SK-N-SH (cell line): Measurements from ENCODE around the gene BTNL2. TPM values are rescaled to one million over a fixed set of nuclear protein-coding genes. Genes with fewer than 3 reads are reported as not detected.

ENCODE experiments used
- CTCF ChIA-PET: fragments of 300-600, 350-600 bp; formaldehyde crosslinking; extraction: SDS; loops from one replicate; lab custom pipeline; 2021; lab: Yijun Ruan, JAX
- POLR2A ChIA-PET: fragments of 350-600 bp; sonication (Branson Sonifier 250); formaldehyde crosslinking; extraction: SDS; loops from one replicate; lab custom pipeline; 2020; ENCODE audit warnings: antibody characterized with exemption, inconsistent platforms; lab: Yijun Ruan, JAX
- DNase-seq: peaks from one replicate; pipeline ENCODE4 v3.0.0; 2012
- H2AFZ ChIP-seq: fragments of 200-600 bp; sonication (generic); 2 replicates; pipeline ENCODE4 v1.8.1; 2016; ENCODE audit warnings: antibody characterized with exemption, mild to moderate bottlenecking, low read depth
- H3F3A ChIP-seq: fragments of 200-600 bp; sonication (generic); replicated peaks from 2 replicates; pipeline ENCODE3; 2016; ENCODE audit warnings: antibody characterized with exemption, mild to moderate bottlenecking; ENCODE audit not compliant: insufficient read depth
- H3K27ac ChIP-seq, 2 experiments: fragments of 200-500 bp in 1 of 2; fragments of 200-600 bp in 1 of 2; sonication (Bioruptor generic) in 1 of 2; sonication (generic), shearing (Covaris generic) in 1 of 2; 2 replicates each; pipeline versions ENCODE4 v1.5.1 to v1.6.1; 2014 to 2016; ENCODE audit warnings: low read depth in 2 of 2, inconsistent platforms in 1 of 2, low read length in 1 of 2, mild to moderate bottlenecking in 1 of 2, mixed read lengths in 1 of 2
- H3K27me3 ChIP-seq: fragments of 200-600 bp; sonication (generic), shearing (Covaris generic); 2 replicates; pipeline ENCODE4 v1.6.1; 2016; ENCODE audit warnings: mixed run types; ENCODE audit not compliant: insufficient read depth
- H3K36me3 ChIP-seq, 2 experiments: fragments of 200-500 bp in 1 of 2; fragments of 200-600 bp in 1 of 2; sonication (Bioruptor generic) in 1 of 2; sonication (generic) in 1 of 2; replicated peaks in 1 of 2; 2 replicates each; pipeline versions ENCODE3 to v1.5.1; 2014 to 2016; ENCODE audit warnings: low read length in 1 of 2, mild to moderate bottlenecking in 1 of 2; ENCODE audit not compliant: insufficient read depth in 2 of 2, control insufficient read depth in 1 of 2
- H3K4me1 ChIP-seq, 2 experiments: fragments of 200-500 bp in 1 of 2; fragments of 200-600 bp in 1 of 2; sonication (Bioruptor generic) in 1 of 2; sonication (generic), shearing (Covaris generic) in 1 of 2; 2 replicates each; pipeline versions ENCODE4 v1.5.1 to v1.6.1; 2014 to 2016; ENCODE audit warnings: low read depth in 1 of 2, low read length in 1 of 2, mixed run types in 1 of 2; ENCODE audit not compliant: insufficient read depth in 2 of 2, control insufficient read depth in 1 of 2
- H3K4me2 ChIP-seq: fragments of 200-600 bp; sonication (generic), shearing (Covaris generic); 2 replicates; pipeline ENCODE4 v1.6.1; 2017; ENCODE audit warnings: mixed run types
- H3K4me3 ChIP-seq, 2 experiments: fragments of 200-500 bp in 1 of 2; fragments of 200-600 bp in 1 of 2; sonication (Bioruptor generic) in 1 of 2; sonication (generic), shearing (Covaris generic) in 1 of 2; 2 replicates each; pipeline versions ENCODE4 v1.5.1 to v1.8.1; 2014 to 2016; ENCODE audit warnings: low read depth in 2 of 2, inconsistent platforms in 1 of 2, low read length in 1 of 2, mild to moderate bottlenecking in 1 of 2, mixed read lengths in 1 of 2, moderate library complexity in 1 of 2
- H3K79me2 ChIP-seq: fragments of 200-600 bp; sonication (generic); 2 replicates; pipeline ENCODE4 v1.8.1; 2017; ENCODE audit warnings: mild to moderate bottlenecking; ENCODE audit not compliant: insufficient read depth
- H3K9ac ChIP-seq: fragments of 200-600 bp; sonication (generic); 2 replicates; pipeline ENCODE4 v1.6.1; 2017; ENCODE audit warnings: mixed run types
- H3K9me2 ChIP-seq: fragments of 200-600 bp; sonication (generic); 2 replicates; pipeline ENCODE4 v1.6.1; 2017; ENCODE audit warnings: mixed run types
- H3K9me3 ChIP-seq: fragments of 200-600 bp; sonication (generic); 2 replicates; pipeline ENCODE4 v1.6.1; 2017; ENCODE audit warnings: mixed run types, mild to moderate bottlenecking, moderate library complexity
- H4K20me1 ChIP-seq: fragments of 200-600 bp; sonication (generic); 2 replicates; pipeline ENCODE4 v1.6.1; 2017; ENCODE audit warnings: mild to moderate bottlenecking, mixed run types; ENCODE audit not compliant: insufficient read depth
- FOXJ3 ChIP-seq: sonication (generic); formaldehyde crosslinking; IDR thresholded peaks from 2 replicates; pipeline ENCODE4 v1.5.1; 2020; ENCODE audit warnings: mild to moderate bottlenecking, missing genetic modification reagents
- FOXM1 ChIP-seq: IDR thresholded peaks from 2 replicates; pipeline ENCODE4 v1.4.0; 2012; ENCODE audit warnings: low read depth, mild to moderate bottlenecking
- GABPA ChIP-seq: IDR thresholded peaks from 2 replicates; pipeline ENCODE4 v1.4.0; 2012; ENCODE audit warnings: low read depth, mild to moderate bottlenecking
- IRF3 ChIP-seq: fragments of 150-350 bp; IDR thresholded peaks from 2 replicates; pipeline ENCODE4 v1.6.1; 2016; ENCODE audit warnings: mild to moderate bottlenecking, low read depth, low read length
- MAX ChIP-seq: IDR thresholded peaks from 2 replicates; pipeline ENCODE4 v1.4.0; 2012; ENCODE audit warnings: low read depth
- MEF2A ChIP-seq: IDR thresholded peaks from 2 replicates; pipeline ENCODE4 v1.4.0; 2012; ENCODE audit warnings: low read depth, borderline replicate concordance
- MXI1 ChIP-seq: IDR thresholded peaks from 2 replicates; pipeline ENCODE4 v1.6.1; 2012; ENCODE audit warnings: mild to moderate bottlenecking, low read depth, low read length, improper control_type of control experiment
- POLR2AphosphoS5 ChIP-seq: IDR thresholded peaks from 2 replicates; pipeline ENCODE4 v1.6.1; 2012; ENCODE audit warnings: low read depth, low read length
- RAD21 ChIP-seq: IDR thresholded peaks from 2 replicates; pipeline ENCODE4 v1.6.1; 2012; ENCODE audit warnings: mild to moderate bottlenecking, low read length
- RXRA ChIP-seq: IDR thresholded peaks from 2 replicates; pipeline ENCODE4 v1.4.0; 2012; ENCODE audit warnings: low read depth, mild to moderate bottlenecking, borderline replicate concordance
- SIN3A ChIP-seq: IDR thresholded peaks from 2 replicates; pipeline ENCODE4 v1.6.1; 2012; ENCODE audit warnings: low read depth, mild to moderate bottlenecking, low read length, moderate library complexity, borderline replicate concordance
- SMC3 ChIP-seq: IDR thresholded peaks from 2 replicates; pipeline ENCODE4 v1.6.1; 2012; ENCODE audit warnings: low read depth, low read length, improper control_type of control experiment
- TAF1 ChIP-seq: IDR thresholded peaks from 2 replicates; pipeline ENCODE4 v1.6.1; 2012; ENCODE audit warnings: low read depth, mild to moderate bottlenecking, low read length, moderate library complexity, borderline replicate concordance
- TCF12 ChIP-seq: IDR thresholded peaks from 2 replicates; pipeline ENCODE4 v1.4.0; 2012
- TEAD4 ChIP-seq: IDR thresholded peaks from 2 replicates; pipeline ENCODE4 v1.4.0; 2012; ENCODE audit warnings: mild to moderate bottlenecking, borderline replicate concordance; ENCODE audit not compliant: insufficient read depth
- WGBS: methylation state at CpG from one replicate; pipeline ENCODE4 v1.1.6; 2017; ENCODE audit warnings: low lambda C conversion rate; 5-methylcytosine and 5-hydroxymethylcytosine counted together
- polyA plus RNA-seq, 3 experiments: library from polyadenylated mRNA; depleted of rRNA; stranded (reverse); fragments of >200 nt; gene quantifications; 2 replicates each; pipeline ENCODE4 v1.2.3, GENCODE V29; 2012

Gene BTNL2
- polyA plus RNA-seq, 1 of the 3 experiments (the other 2 are of a cell fraction): not detected

GRCh38 chr6:32379545-32379944 is 27.4 kb downstream of the BTNL2 start (continued):
- no peak for TF ChIP-seq POLR2AphosphoS5
- no peak for TF ChIP-seq GABPA
- no peak for TF ChIP-seq FOXJ3 (CRISPR knock-in tag)
- TF ChIP-seq FOXM1: no peak
- TF ChIP-seq TAF1: no peak

GRCh38 chr6:32375739-32376529 is 31.0 kb downstream of the BTNL2 start:
- CTCF ChIA-PET: no interaction called here
- Histone ChIP-seq H3K9me2 (no peaks in the 10 kb centered on the region), H3K27ac (no peak overlapping the region)

GRCh38 chr6:32371803-32372202 is 35.2 kb downstream of the BTNL2 start, which contains the start of gene TSBP1:
Gene TSBP1, minus strand, starts transcription at chr6:32371903. Its CDS starts 197 bp downstream, at chr6:32371706.
- no peak within 1 kb of the TSS for H3K27ac ChIP-seq
- no peaks in the 10 kb centered on the region for H3K36me3 ChIP-seq
- DNase-seq: no peak
- H3K27me3 ChIP-seq: peaks cover 8% of the 10 kb centered on the region
- H3F3A ChIP-seq: no peaks in the 10 kb centered on the region
- H3K4me3 ChIP-seq: no peak within 1 kb of the TSS
- H2AFZ ChIP-seq: peak within 1 kb of the TSS; percentile 37; the same call in 1 of the 2 replicates
- H3K4me1 ChIP-seq: no peaks in the 10 kb centered on the region
- H3K9me2 ChIP-seq: no peaks in the 10 kb centered on the region
- H3K9ac ChIP-seq: no peak within 1 kb of the TSS
- H3K4me2 ChIP-seq: no peak within 1 kb of the TSS
- TF ChIP-seq SMC3 (no peak), TAF1 (no peak)
- H3K9me3 ChIP-seq: no peaks in the 10 kb centered on the region
- no peaks in the 10 kb centered on the region for H3K79me2 ChIP-seq
- ChIA-PET CTCF (no interaction called here), POLR2A (no interaction called here)
- H4K20me1 ChIP-seq: no peaks in the 10 kb centered on the region

More at GRCh38 chr6:32375739-32376529, 31.0 kb downstream of the BTNL2 start:
- no peaks in the 10 kb centered on the region for H3F3A ChIP-seq
- H2AFZ ChIP-seq: no peak overlapping the region
- WGBS: 10% methylated on average over 6 of the region's 7 CpGs
- no peak for DNase-seq
- H3K27me3 ChIP-seq: peaks cover 6% of the 10 kb centered on the region; the same call in 1 of the 2 replicates
- H3K9ac ChIP-seq: no peak overlapping the region
- POLR2A ChIA-PET: no interaction called here
- no peak overlapping the region for H3K4me2 ChIP-seq
- no peak overlapping the region for H3K4me3 ChIP-seq
- no peaks in the 10 kb centered on the region for H4K20me1 ChIP-seq
- H3K36me3 ChIP-seq: no peaks in the 10 kb centered on the region
- TF ChIP-seq MAX: no peak
- no peak for TF ChIP-seq TAF1
- no peak for TF ChIP-seq RXRA
- TF ChIP-seq IRF3: no peak
- no peak for TF ChIP-seq SMC3
- no peak for TF ChIP-seq TEAD4
- TF ChIP-seq SIN3A: no peak
- TF ChIP-seq FOXM1: no peak
- TF ChIP-seq MXI1: no peak
- TF ChIP-seq GABPA: no peak
- no peak for TF ChIP-seq MEF2A
- TF ChIP-seq TCF12: no peak
- TF ChIP-seq RAD21: no peak
- H3K79me2 ChIP-seq: no peaks in the 10 kb centered on the region
- no peaks in the 10 kb centered on the region for H3K9me3 ChIP-seq
- H3K4me1 ChIP-seq: no peaks in the 10 kb centered on the region
